Hematopoietic multipotent progenitor cell treated with erythropoietin and hydrocortisone succinate and interleukin-3 and kit ligand, for 17 days (in vitro differentiated cells): ENCODE measurements around the gene USP36.

ENCODE experiments used
- DNase-seq: peaks from one replicate; pipeline ENCODE4 v3.0.0-alpha.2; 2015; ENCODE audit warnings: low spot score

Gene USP36

GRCh38 chr17:78836420-78837021 lies 4.1 kb downstream of the USP36 start:
- DNase-seq: no peak

- DNase-seq: no peak
Measured at GRCh38 chr17:78834571-78834970, 6.0 kb downstream of the USP36 start.

DNA sequence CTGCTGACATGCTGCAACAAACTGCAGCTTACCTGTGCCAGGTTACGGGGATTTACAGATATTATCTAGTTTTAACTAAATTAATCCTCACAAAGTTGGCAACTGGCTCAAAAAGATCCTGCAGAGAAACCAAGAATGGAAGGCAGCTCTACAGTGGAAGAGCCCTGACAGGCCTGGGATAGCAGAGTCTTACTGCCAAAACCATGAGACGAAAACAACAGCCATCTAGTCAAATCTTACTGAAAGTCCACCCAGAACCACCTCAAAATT lies 8.1 kb downstream of the USP36 start:
- no peak for DNase-seq

GRCh38 chr17:78831688-78832540 lies 8.7 kb downstream of the USP36 start:
- no peak for DNase-seq

DNA sequence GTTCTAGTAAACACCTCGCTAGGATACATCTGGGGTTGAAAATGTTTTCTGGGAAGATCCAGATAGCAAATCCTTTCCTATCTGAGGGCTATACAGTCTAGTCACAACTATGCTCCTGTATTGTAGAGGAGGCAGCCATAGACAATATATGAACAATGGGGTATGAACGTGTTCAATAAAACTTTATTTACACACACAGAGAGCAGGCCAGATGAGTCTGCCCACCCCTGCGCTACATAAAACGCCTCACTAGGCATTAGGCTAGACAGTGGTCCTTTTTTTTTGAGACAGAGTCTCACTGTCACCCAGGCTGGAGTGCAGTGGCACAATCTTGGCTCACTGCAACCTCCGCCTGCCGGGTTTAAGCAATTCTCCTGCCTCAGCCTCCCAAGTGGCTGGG lies 11.1 kb downstream of the USP36 start:
- DNase-seq: no peak

DNA sequence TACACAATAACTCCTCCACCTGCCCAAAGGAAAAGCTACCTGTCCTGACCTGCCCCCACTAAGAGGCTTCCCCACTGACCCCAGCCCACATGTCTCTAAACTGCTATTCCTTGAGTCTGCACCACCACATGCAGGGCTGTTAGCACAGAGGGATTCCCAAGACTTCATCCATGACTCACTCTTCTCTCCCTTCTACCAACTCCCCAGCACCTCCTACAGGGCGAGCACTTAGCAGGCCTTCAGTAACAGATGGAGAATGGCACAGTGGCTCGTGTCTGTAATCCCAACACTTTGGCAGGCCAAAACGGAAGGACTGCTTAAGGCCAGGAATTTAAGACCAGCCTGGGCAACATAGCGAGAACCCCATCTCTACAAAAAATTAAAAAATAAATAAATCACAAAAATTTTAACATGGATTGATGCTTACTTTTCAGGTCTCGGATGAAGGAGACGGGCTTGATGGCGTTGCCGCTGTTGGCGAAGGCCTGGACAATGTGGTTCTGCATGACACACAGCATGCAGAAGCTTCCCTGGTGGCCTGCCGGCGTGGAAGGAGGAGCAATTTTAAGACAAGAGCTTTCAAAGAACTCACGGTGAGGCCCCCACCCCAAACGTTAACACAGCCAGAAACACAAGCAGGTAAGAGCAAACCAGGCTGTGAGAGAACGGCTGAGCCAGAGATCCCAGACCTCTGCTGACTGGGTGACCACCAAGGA lies 12.0 kb downstream of the USP36 start:
- no peak for DNase-seq

DNA sequence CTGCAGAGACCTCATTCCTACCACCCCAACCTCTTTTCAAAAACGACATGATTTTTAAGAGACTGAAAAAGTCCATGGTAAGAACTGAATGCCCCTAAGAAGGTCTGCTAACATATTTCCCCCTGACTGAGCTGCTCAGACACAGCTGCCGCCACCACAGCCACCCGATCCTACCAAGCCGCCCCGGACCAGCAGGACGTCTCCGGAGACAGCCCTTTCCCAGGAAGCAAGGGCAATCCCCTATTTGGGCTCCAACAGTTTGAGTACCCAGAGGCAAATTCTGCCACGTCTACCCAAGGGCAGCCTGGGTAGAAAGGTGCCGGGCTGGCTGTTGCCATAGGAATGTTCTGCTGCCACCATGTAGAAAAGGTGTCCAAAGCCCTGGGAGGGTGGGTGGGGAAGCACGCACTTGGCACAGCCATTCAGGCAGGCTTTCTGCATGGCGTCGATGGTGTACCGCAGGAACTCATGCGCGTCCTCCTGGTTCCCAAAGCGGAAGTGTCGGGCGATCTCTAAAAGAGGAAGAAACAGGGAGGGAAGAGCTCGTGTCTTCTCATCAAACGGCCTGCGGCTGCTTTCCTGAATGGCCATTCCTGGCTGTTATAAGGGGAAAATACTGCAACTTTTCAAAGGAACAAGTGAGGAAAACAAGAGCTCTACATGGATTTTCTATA lies 13.6 kb downstream of the USP36 start:
- no peak for DNase-seq

DNA sequence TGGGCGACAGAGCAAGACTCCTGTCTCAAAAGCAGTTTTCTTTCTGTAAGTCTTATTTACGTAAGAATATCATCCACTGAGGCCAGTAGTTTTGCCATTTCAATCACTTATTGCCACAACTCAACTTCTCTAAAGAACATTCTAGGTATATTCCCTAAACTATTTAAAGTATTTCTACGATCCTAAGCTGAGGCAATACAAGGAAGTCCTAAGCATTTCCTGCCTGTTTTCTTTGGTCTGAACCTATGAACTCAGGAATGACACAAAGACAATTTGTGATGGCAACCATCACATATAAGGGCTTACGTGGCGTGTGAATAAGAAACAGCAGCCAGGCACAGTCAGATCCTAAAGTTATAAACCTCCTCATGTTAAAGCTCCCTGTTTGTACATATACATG lies 14.2 kb downstream of the USP36 start:
- no peak for DNase-seq

DNA sequence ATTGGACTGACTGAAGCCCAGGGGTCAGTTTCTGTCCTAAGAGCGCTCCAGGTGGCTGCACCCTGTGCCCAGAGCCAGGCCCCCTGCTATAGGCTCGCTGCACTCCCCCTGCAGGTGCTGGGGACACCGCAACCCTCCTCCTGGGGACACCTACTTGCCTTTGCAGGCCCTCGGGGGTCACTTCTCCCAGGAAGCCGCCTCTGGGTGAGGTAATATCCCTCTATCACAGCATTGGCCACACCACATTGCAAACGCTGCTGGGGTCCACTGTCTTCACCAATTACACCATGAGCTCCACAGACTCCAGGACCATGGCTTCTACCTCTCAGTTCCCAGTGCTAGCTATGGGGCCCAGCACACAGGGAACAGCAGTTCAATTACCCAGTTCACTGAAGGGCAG lies 14.9 kb downstream of the USP36 start:
- DNase-seq: no peak

DNA sequence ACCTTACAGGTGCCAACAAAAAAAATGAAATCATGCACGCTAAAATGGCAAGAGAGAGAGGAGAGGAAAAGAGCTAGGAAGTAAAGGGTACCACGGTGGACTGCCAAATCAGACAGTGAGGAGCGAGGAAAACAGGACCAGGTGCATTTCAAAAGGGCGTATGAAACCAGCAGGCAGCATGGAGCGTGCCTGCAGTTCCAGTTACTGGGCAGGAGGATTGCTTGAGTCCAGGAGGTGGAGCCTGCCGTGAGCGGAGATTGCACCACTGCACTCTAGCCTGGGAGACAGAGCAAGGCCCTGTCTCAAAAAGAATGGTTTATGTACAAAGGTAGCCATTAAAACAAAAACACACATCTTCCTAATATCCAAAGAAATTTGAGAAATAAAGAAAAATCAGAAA lies 16.4 kb downstream of the USP36 start:
- no peak for DNase-seq

DNA sequence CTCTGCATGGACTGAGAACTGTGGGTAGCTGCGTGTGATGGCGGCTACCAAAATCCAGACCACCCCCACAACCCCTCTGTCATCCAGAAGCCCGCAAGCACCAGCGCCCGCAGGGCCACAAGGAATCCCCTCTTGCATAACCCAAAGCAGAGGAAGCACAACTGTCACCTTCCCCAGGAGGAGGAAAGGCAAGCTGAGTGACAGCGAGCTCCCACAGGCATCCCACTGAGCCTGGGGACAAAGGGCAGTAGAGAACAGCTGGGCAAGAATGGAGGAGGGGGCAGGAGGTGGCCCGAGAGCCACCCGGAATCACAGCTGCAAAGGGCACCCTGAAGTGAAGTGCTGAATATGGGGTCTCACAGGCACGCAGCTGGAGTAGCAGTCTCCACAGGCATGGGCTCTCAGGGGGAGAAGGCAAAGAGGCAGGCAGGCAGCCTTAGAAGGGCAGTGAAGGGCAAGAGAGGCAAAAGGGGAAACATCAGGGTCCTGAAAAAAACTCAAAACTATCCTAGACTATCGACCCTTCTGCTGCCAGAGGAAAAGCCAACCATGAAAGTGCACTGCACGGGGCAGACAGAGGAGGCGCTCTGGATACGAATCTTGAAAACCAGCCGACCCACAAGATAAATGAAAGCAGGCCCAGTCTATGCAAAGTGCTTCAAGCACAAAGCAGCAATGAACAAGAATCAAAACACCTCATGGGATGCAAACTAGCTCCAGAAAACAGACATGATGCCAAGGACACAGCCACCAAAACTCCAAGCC lies 17.1 kb downstream of the USP36 start:
- DNase-seq: no peak

GRCh38 chr17:78822552-78822951 lies 18.1 kb downstream of the USP36 start:
- DNase-seq: no peak

GRCh38 chr17:78821961-78822360 lies 18.7 kb downstream of the USP36 start:
- DNase-seq: no peak

DNA sequence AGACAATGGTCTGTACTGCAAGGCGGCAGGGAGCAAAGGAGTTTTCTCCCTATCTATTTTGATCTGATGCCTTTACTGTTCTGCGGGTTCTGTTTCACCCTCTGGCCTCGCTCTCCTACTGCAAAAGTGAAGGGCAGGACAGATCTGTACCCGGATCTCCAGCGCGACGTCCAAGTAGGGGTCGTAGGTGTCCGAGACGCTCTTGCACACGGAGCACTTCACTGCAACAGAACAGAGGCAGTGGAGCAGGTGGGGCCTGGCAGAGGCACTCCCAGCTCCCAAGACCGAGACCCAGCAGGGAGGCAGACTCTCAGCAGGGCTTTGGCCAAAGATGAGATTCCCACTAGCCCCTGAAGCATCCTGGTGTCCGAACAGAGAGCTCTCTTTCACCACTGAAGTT lies 19.8 kb downstream of the USP36 start:
- no peak for DNase-seq

DNA sequence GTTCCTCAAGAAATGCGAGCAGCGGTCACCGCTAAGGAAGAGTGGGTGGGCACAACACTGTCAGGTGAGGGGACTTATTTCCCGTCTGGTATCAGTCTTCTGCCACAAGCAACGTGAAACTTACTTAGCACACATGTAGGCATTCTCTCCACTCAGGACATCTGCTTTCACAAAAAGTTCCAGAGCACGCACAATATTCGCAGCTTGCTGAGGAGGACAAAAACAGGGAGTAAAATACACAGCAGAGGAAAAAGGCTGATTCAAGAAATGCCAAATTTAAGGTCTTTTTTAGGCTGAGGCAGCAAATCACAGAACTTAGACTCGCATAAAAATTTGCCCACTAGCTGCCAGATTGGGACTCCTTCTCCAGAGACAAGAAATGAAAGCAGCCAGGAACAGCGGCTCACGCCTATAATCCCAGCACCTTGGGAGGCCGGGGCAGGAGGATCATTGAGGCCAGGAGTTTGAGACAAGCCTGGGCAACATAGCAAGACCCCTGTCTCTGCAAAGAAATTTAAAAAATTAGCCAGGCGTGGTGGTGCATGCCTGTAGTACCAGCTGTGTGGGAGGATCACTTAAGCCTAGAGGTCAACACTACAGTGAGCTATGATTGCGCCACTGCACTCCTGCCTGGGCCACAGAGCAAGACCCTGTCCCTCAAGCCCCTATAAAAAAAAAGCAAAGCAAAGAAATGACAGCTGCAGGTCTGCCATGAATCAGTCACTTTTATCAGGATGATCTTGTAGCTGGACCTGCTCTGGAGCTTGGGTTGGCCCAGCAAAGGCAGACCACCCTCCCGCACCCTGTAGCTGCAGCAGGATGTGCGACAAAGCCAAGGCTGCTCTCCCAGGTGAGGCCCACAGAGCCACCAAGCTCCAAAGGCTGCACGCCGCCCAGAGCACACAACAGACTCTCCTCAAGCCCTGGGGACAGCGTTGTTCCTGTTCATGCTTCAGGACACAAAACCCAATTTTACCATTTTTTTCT lies 20.5 kb downstream of the USP36 start:
- no peak for DNase-seq

- DNase-seq: no peak
Measured at GRCh38 chr17:78819402-78819801, 21.2 kb downstream of the USP36 start.

GRCh38 chr17:78818932-78819331 lies 21.7 kb downstream of the USP36 start:
- no peak for DNase-seq

DNA sequence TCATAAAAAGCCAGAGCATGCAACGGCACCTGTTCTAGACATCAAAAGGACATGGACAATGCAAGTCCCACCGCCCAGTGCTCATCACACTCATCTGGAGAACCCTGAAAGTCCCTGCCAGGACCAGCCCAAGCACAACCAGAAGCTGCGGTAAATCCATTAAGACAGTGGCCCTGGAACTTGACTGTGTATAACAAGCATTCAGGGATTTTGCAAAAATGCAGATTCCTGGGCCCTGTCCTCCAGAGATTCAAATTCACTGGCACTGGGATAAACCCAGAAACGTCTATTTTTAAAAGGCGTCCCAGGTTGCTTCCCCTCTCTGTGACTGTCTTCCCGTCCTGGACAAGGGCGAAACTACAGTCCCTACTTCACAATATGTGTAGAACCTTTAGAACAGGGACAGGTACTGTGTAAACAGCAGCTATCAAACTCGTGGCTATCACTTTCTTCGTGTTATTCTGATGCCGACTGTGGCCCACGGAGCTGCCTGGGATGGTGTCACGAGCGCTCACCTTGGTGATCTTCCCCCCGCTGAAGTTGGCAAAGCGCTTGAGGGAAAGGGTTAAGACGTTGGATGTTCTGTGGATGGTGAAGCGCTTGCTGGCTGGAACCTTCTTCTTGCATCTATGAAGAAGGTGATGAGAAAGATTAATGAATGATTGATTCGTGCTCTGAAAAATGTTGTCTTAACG lies 22.3 kb downstream of the USP36 start:
- DNase-seq: no peak

DNA sequence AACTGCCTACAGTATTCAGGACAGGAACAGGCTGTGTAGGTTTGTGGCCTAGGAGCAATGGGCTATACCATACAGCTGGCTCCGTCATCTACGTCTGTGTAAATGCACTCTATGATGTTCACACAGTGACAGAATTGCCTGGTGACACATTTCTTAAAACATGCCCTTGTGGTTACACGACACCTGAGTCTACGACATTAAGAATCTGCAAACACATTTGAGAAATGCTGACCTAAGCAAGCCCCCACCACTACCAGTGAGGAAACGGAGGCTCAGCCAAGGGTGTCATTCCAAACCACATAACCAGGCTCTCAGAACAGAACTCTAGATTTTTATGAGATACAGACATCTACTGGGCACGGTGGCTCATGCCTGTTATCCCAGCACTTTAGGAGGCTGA lies 23.5 kb downstream of the USP36 start:
- DNase-seq: no peak

- no peak for DNase-seq
Measured at GRCh38 chr17:78815696-78816095, 24.9 kb downstream of the USP36 start.
